Neural progenitor cell (in vitro differentiated cells): Measurements from ENCODE around the gene SEZ6L2. TPM values are rescaled to one million over a fixed set of nuclear protein-coding genes. Genes with fewer than 3 reads are reported as not detected.

ENCODE experiments used
- DNase-seq: peaks from one replicate; pipeline ENCODE4 v3.0.0-alpha.2; 2016; ENCODE audit warnings: low spot score
- H2AFZ ChIP-seq: fragments of 200-600 bp; sonication (generic); replicated peaks from 2 replicates; pipeline ENCODE4 v1.6.1; 2016; ENCODE audit warnings: antibody characterized with exemption
- H3F3A ChIP-seq: fragments of 200-600 bp; sonication (generic); 2 replicates; pipeline ENCODE4 v1.6.1; 2016; ENCODE audit warnings: antibody characterized with exemption, low read depth
- H3K27ac ChIP-seq: fragments of 200-600 bp; sonication (generic); 2 replicates; pipeline ENCODE4 v1.5.1; 2016; ENCODE audit warnings: mild to moderate bottlenecking
- H3K27me3 ChIP-seq: fragments of 200-600 bp; sonication (generic); 2 replicates; pipeline ENCODE4 v1.6.1; 2016; ENCODE audit warnings: mild to moderate bottlenecking, moderate library complexity
- H3K36me3 ChIP-seq: fragments of 200-600 bp; sonication (generic); 2 replicates; pipeline ENCODE4 v1.5.1; 2016
- H3K4me1 ChIP-seq: fragments of 200-600 bp; sonication (generic); 2 replicates; pipeline ENCODE4 v1.6.1; 2016; ENCODE audit warnings: mixed run types
- H3K4me2 ChIP-seq: fragments of 200-600 bp; sonication (generic); 2 replicates; pipeline ENCODE4 v1.6.1; 2016
- H3K4me3 ChIP-seq: fragments of 200-600 bp; sonication (generic); 2 replicates; pipeline ENCODE4 v1.5.1; 2016
- H3K79me2 ChIP-seq: fragments of 200-600 bp; sonication (generic); 2 replicates; pipeline ENCODE4 v1.6.1; 2016; ENCODE audit warnings: low read depth
- H3K9ac ChIP-seq: fragments of 200-600 bp; sonication (generic); 2 replicates; pipeline ENCODE4 v1.6.1; 2016
- H3K9me3 ChIP-seq: fragments of 200-600 bp; sonication (generic); 2 replicates; pipeline ENCODE4 v1.5.1; 2016; ENCODE audit warnings: low read depth
- H4K20me1 ChIP-seq: fragments of 200-600 bp; sonication (generic); 2 replicates; pipeline ENCODE4 v1.6.1; 2016; ENCODE audit warnings: low read depth
- H3K27ac Mint-ChIP-seq: 3 replicates; pipeline ENCODE4 v1.8.0; 2021; ENCODE audit warnings: mixed read lengths
- H3K27me3 Mint-ChIP-seq: 2 replicates; pipeline ENCODE4 v1.8.0; 2022; ENCODE audit warnings: low read depth, mild to moderate bottlenecking, inconsistent platforms, moderate library complexity, mixed read lengths; ENCODE audit not compliant: insufficient read depth
- H3K36me3 Mint-ChIP-seq: 3 replicates; pipeline ENCODE4 v1.8.0; 2021; ENCODE audit warnings: mixed read lengths
- H3K4me1 Mint-ChIP-seq: 3 replicates; pipeline ENCODE4 v1.8.0; 2021; ENCODE audit warnings: mixed read lengths
- H3K4me3 Mint-ChIP-seq: 3 replicates; pipeline ENCODE4 v1.8.0; 2021; ENCODE audit warnings: mild to moderate bottlenecking, moderate library complexity, mixed read lengths
- H3K9me3 Mint-ChIP-seq: 3 replicates; pipeline ENCODE4 v1.8.0; 2020; ENCODE audit warnings: mixed read lengths
- EZH2 ChIP-seq: fragments of 200-600 bp; sonication (generic); IDR thresholded peaks from 2 replicates; pipeline ENCODE4 v1.6.1; 2017; ENCODE audit warnings: antibody characterized with exemption, mild to moderate bottlenecking, moderate library complexity
- EZH2phosphoT487 ChIP-seq: fragments of 200-600 bp; sonication (generic); IDR thresholded peaks from 2 replicates; pipeline ENCODE4 v1.6.1; 2017; ENCODE audit warnings: antibody characterized with exemption
- total RNA-seq: library from RNA; depleted of rRNA; stranded (reverse); fragments of >200 nt; gene quantifications from 2 replicates; pipeline ENCODE4 v1.2.3, GENCODE V29; 2015; ENCODE audit warnings: low replicate concordance
- TF ChIP-seq, protein P1 (sequence below): fragments of 200-600 bp; sonication (generic); IDR thresholded peaks from 2 replicates; pipeline ENCODE4 v1.5.1; 2017; ENCODE audit warnings: antibody characterized with exemption, mild to moderate bottlenecking

The SEZ6L2 gene
- total RNA-seq, 1 donor from 2014 or later = 11.7 TPM

DNA sequence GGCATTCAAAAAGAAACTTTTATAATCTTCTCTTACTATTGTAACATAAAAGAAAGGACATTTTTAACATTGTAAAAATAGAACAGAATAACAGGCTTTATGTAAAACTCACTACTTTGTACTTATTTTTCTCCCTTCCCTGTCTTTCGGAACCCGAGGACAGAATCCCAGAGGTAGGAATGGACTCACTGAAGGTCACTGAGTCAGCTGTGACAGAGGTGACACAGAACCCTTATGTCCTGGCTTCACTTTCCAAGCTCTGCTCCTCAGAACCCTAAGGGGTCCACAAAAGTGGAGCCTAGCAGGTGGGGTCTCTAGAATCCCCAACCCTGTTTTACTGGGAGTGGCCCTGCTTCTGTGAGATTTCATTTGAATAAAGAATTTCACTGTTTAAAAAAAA lies 23.0 kb upstream of the SEZ6L2 start:
- peak overlapping the region; percentile 3 for H3K4me3 Mint-ChIP-seq
- no peaks in the 10 kb centered on the region for H3K9me3 ChIP-seq
- no peak overlapping the region for H3K27ac Mint-ChIP-seq
- H3K27me3 Mint-ChIP-seq = peaks cover 3% of the 10 kb centered on the region
- no peaks in the 10 kb centered on the region for H3K27me3 ChIP-seq
- H3K4me3 ChIP-seq = no peak overlapping the region
- peaks cover 13% of the 10 kb centered on the region for H3K79me2 ChIP-seq
- H3K4me1 Mint-ChIP-seq = peaks cover 23% of the 10 kb centered on the region
- H3K4me1 ChIP-seq = peaks cover 11% of the 10 kb centered on the region
- peaks cover 4% of the 10 kb centered on the region for H3F3A ChIP-seq
- peaks cover 10% of the 10 kb centered on the region for H3K36me3 Mint-ChIP-seq
- TF ChIP-seq EZH2 = no peak
- TF ChIP-seq, protein P1, sequence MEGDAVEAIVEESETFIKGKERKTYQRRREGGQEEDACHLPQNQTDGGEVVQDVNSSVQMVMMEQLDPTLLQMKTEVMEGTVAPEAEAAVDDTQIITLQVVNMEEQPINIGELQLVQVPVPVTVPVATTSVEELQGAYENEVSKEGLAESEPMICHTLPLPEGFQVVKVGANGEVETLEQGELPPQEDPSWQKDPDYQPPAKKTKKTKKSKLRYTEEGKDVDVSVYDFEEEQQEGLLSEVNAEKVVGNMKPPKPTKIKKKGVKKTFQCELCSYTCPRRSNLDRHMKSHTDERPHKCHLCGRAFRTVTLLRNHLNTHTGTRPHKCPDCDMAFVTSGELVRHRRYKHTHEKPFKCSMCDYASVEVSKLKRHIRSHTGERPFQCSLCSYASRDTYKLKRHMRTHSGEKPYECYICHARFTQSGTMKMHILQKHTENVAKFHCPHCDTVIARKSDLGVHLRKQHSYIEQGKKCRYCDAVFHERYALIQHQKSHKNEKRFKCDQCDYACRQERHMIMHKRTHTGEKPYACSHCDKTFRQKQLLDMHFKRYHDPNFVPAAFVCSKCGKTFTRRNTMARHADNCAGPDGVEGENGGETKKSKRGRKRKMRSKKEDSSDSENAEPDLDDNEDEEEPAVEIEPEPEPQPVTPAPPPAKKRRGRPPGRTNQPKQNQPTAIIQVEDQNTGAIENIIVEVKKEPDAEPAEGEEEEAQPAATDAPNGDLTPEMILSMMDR = no peak
- no peak for TF ChIP-seq EZH2phosphoT487
- H3K36me3 ChIP-seq = peaks cover 2% of the 10 kb centered on the region
- H3K9ac ChIP-seq = no peak overlapping the region
- no peak overlapping the region for H3K4me2 ChIP-seq
- no peak overlapping the region for H2AFZ ChIP-seq
- H4K20me1 ChIP-seq = peaks cover 5% of the 10 kb centered on the region
- DNase-seq = no peak
- no peaks in the 10 kb centered on the region for H3K9me3 Mint-ChIP-seq
- H3K27ac ChIP-seq = no peak overlapping the region

DNA sequence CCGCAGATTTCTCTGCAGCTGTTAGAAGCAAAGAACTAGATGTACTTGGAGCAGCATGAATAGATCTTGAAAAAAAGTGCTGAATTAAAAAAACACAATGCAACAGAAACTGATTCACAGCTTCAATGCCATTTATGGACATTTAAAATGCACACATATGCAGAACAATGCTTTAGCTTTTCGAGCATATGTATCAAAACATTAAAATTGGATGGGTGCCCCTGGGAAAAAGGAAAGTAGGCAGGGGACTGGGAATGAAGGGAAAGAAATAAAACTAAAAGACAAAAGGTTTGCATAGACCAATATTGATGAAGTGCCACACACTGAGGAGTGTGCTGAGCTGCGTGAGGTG lies 21.7 kb upstream of the SEZ6L2 start:
- H3F3A ChIP-seq = peaks cover 4% of the 10 kb centered on the region
- no peak overlapping the region for H3K4me2 ChIP-seq
- peaks cover 5% of the 10 kb centered on the region for H4K20me1 ChIP-seq
- no peaks in the 10 kb centered on the region for H3K27me3 ChIP-seq
- H3K27ac ChIP-seq = no peak overlapping the region
- no peak overlapping the region for H3K4me3 ChIP-seq
- H3K9ac ChIP-seq = no peak overlapping the region
- peaks cover 2% of the 10 kb centered on the region for H3K36me3 ChIP-seq
- Mint-ChIP-seq H3K36me3 (peaks cover 10% of the 10 kb centered on the region), H3K4me1 (peaks cover 10% of the 10 kb centered on the region), H3K4me3 (no peak overlapping the region), H3K27ac (no peak overlapping the region), H3K9me3 (no peaks in the 10 kb centered on the region), H3K27me3 (peaks cover 3% of the 10 kb centered on the region)
- peaks cover 5% of the 10 kb centered on the region for H3K4me1 ChIP-seq
- no peak overlapping the region for H2AFZ ChIP-seq
- H3K79me2 ChIP-seq = peaks cover 13% of the 10 kb centered on the region
- TF ChIP-seq EZH2phosphoT487 (no peak), EZH2 (no peak)
- TF ChIP-seq, protein P1 = no peak
- no peaks in the 10 kb centered on the region for H3K9me3 ChIP-seq
- no peak for DNase-seq

DNA sequence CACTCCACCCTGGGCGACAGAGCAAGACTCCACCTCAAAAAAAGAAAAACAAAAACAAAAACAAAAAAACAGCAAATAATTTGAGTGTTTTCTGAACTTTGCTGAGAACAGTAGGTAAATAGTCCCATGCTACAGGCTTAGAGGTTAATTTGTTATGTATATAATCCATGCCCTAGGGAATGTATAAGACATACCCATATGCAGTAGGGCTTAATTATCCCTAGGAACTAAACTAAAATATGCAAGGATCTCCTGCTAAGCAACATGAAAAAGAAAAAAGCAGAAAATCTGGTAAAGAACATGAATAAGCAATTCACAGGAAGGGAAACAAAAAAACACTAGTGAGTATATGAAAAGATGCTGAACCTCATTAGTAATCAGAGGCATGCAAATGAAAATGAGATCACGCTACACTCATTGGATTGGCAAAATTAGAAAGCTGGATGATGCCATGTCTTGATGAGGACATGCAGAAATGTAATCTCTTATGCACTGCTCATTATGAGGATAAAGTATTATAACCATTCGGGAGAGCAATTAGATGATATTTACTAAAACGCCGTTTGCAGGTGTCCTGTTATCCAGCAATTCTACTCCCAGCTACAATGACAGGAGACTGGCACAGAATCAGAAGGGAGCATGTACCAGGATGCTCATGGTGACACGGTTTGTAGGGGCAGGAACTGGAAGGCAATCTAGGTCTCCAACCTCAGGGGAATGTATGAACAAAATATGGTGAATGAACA lies 21.1 kb upstream of the SEZ6L2 start:
- TF ChIP-seq, protein P1 = no peak
- TF ChIP-seq EZH2phosphoT487 (no peak), EZH2 (no peak)
- Histone ChIP-seq H3K4me3 (no peak overlapping the region), H3K9me3 (no peaks in the 10 kb centered on the region), H3K79me2 (peaks cover 13% of the 10 kb centered on the region), H3K4me2 (no peak overlapping the region), H3K27ac (no peak overlapping the region), H3K9ac (no peak overlapping the region), H3K4me1 (peaks cover 5% of the 10 kb centered on the region), H4K20me1 (peaks cover 5% of the 10 kb centered on the region), H3K36me3 (peaks cover 2% of the 10 kb centered on the region), H3K27me3 (no peaks in the 10 kb centered on the region), H2AFZ (no peak overlapping the region), H3F3A (peaks cover 4% of the 10 kb centered on the region)
- Mint-ChIP-seq H3K27me3 (peaks cover 3% of the 10 kb centered on the region), H3K27ac (no peak overlapping the region), H3K4me1 (peaks cover 10% of the 10 kb centered on the region), H3K4me3 (no peak overlapping the region), H3K9me3 (no peaks in the 10 kb centered on the region), H3K36me3 (peaks cover 14% of the 10 kb centered on the region)
- no peak for DNase-seq
